ENCODE results near the gene TRAPPC3. TPM values are rescaled to one million over a fixed set of nuclear protein-coding genes. Genes with fewer than 3 reads are reported as not detected.

TRAPPC3 gene
- total and polyA plus RNA-seq, 5 experiments from 2014 or later = 44.6 to 115 (median 99.9) TPM

GRCh38 chr1:36156329-36157114 is 7.2 kb upstream of the TRAPPC3 start:
- POLR2A ChIA-PET = interaction anchor here (0.6 to 10.1 kb wide), 13 partner anchors 8 to 256 kb away, joined by 3 to 227 read pairs (median 4); partner anchors contain the start of genes STK40 and THRAP3
- H3K9me3 Mint-ChIP-seq = no peaks in the 10 kb centered on the region
- H3K27ac Mint-ChIP-seq = peak overlapping the region; percentile 90 to 97 (median 94)
- peak in 8 of 10 donors; percentile 39 to 75 (median 52) for DNase-seq
- H3K36me3 Mint-ChIP-seq = peaks cover 0 to 2% (median 0%) of the 10 kb centered on the region in 3 donors
- H3K27me3 Mint-ChIP-seq = no peaks in the 10 kb centered on the region
- H3K4me1 Mint-ChIP-seq = peaks cover 43 to 80% (median 75%) of the 10 kb centered on the region in 4 donors
- ATAC-seq = peak in 1 of 2 donors; percentile 9
- peak overlapping the region; percentile 85 to 95 (median 92) for H3K4me3 Mint-ChIP-seq

GRCh38 chr1:36155408-36156328 is 6.4 kb upstream of the TRAPPC3 start, which contains the start of gene MAP7D1:
MAP7D1 (plus strand) TSS chr1:36156160; CDS start chr1:36156418, 258 bp downstream.
- Mint-ChIP-seq H3K27ac (peak within 1 kb of the TSS; percentile 93 to 99 (median 95)), H3K36me3 (peaks cover 0 to 2% (median 0%) of the 10 kb centered on the region in 3 donors), H3K9me3 (no peaks in the 10 kb centered on the region), H3K27me3 (no peaks in the 10 kb centered on the region), H3K4me3 (peak within 1 kb of the TSS; percentile 85 to 95 (median 93)), H3K4me1 (peaks cover 41 to 83% (median 75%) of the 10 kb centered on the region in 4 donors)
- DNase-seq (peak; percentile 75 to 98 (median 82)), ATAC-seq (peak; percentile 68 to 79)
- POLR2A ChIA-PET = interaction anchor here (0.6 to 10.1 kb wide), 13 partner anchors 8 to 257 kb away, joined by 3 to 227 read pairs (median 5); partner anchors contain the start of genes STK40 and THRAP3

- H3K4me3 Mint-ChIP-seq = peak overlapping the region; percentile 73 to 95 (median 87)
- peak overlapping the region; percentile 90 to 99 (median 94) for H3K27ac Mint-ChIP-seq
- H3K36me3 Mint-ChIP-seq = peaks cover 0 to 2% (median 0%) of the 10 kb centered on the region in 3 donors
- peaks cover 41 to 83% (median 75%) of the 10 kb centered on the region in 4 donors for H3K4me1 Mint-ChIP-seq
- H3K27me3 Mint-ChIP-seq = no peaks in the 10 kb centered on the region
- ATAC-seq (no peak), DNase-seq (no peak)
- POLR2A ChIA-PET = interaction anchor here (0.5 to 10.1 kb wide), 9 partner anchors 8 to 241 kb away, joined by 3 to 227 read pairs (median 5); partner anchors contain the start of gene THRAP3
- no peaks in the 10 kb centered on the region for H3K9me3 Mint-ChIP-seq
Observed at GRCh38 chr1:36154765-36155407, 5.6 kb upstream of the TRAPPC3 start.

- Mint-ChIP-seq H3K36me3 (peaks cover 0 to 2% (median 0%) of the 10 kb centered on the region in 3 donors), H3K4me1 (peaks cover 39 to 83% (median 74%) of the 10 kb centered on the region in 4 donors), H3K27me3 (no peaks in the 10 kb centered on the region), H3K9me3 (no peaks in the 10 kb centered on the region), H3K27ac (peak overlapping the region; percentile 90 to 99 (median 94)), H3K4me3 (peak overlapping the region; percentile 73 to 95 (median 87))
- ATAC-seq = no peak
- no peak for DNase-seq
- POLR2A ChIA-PET = interaction anchor here (1.5 to 10.1 kb wide), 5 partner anchors 9 to 69 kb away, joined by 4 to 227 read pairs (median 12); partner anchors contain the start of gene THRAP3
Observed at GRCh38 chr1:36154335-36154734, 5.0 kb upstream of the TRAPPC3 start.

- H3K36me3 Mint-ChIP-seq = peaks cover 0 to 2% (median 0%) of the 10 kb centered on the region in 3 donors
- H3K4me1 Mint-ChIP-seq = peaks cover 36 to 80% (median 76%) of the 10 kb centered on the region in 4 donors
- ATAC-seq = no peak
- H3K4me3 Mint-ChIP-seq = peak overlapping the region in 9 of 10 donors; percentile 27 to 95 (median 62)
- POLR2A ChIA-PET = interaction anchor here (0.6 to 10.1 kb wide), 4 partner anchors 8 to 213 kb away, joined by 4 to 227 read pairs (median 90); no protein-coding TSS in a partner anchor
- H3K27ac Mint-ChIP-seq = peak overlapping the region; percentile 89 to 99 (median 94)
- no peaks in the 10 kb centered on the region for H3K27me3 Mint-ChIP-seq
- H3K9me3 Mint-ChIP-seq = no peaks in the 10 kb centered on the region
- no peak for DNase-seq
Observed at GRCh38 chr1:36153476-36153875, 4.2 kb upstream of the TRAPPC3 start.

- peak; percentile 29 to 76 (median 55) for DNase-seq
- Mint-ChIP-seq H3K36me3 (peaks cover 0 to 1% (median 0%) of the 10 kb centered on the region in 3 donors), H3K27me3 (no peaks in the 10 kb centered on the region), H3K9me3 (no peaks in the 10 kb centered on the region), H3K4me1 (peaks cover 32 to 79% (median 79%) of the 10 kb centered on the region in 4 donors), H3K27ac (peak overlapping the region; percentile 90 to 99 (median 95)), H3K4me3 (peak overlapping the region; percentile 59 to 95 (median 78))
- no peak for ATAC-seq
- POLR2A ChIA-PET = interaction anchor here (1.6 to 10.1 kb wide), 5 partner anchors 10 to 155 kb away, joined by 4 to 227 read pairs (median 9); partner anchors contain the start of genes SH3D21 and THRAP3
Observed at GRCh38 chr1:36151845-36152203, 2.5 kb upstream of the TRAPPC3 start.

- H3K27ac Mint-ChIP-seq = peak overlapping the region; percentile 95 to 100 (median 99)
- DNase-seq (no peak), ATAC-seq (no peak)
- peaks cover 33 to 85% (median 82%) of the 10 kb centered on the region in 4 donors for H3K4me1 Mint-ChIP-seq
- H3K36me3 Mint-ChIP-seq = peaks cover 0 to 3% (median 0%) of the 10 kb centered on the region in 3 donors
- POLR2A ChIA-PET = interaction anchor here (1.1 to 10.1 kb wide), 6 partner anchors 10 to 156 kb away, joined by 3 to 227 read pairs (median 8); partner anchors contain the start of genes SH3D21 and THRAP3
- peak overlapping the region; percentile 60 to 100 (median 98) for H3K4me3 Mint-ChIP-seq
- no peaks in the 10 kb centered on the region for H3K27me3 Mint-ChIP-seq
- H3K9me3 Mint-ChIP-seq = no peaks in the 10 kb centered on the region
Observed at GRCh38 chr1:36151134-36151844, 2.0 kb upstream of the TRAPPC3 start.

- peaks cover 0 to 3% (median 0%) of the 10 kb centered on the region in 3 donors for H3K36me3 Mint-ChIP-seq
- H3K4me1 Mint-ChIP-seq = peaks cover 33 to 84% (median 81%) of the 10 kb centered on the region in 4 donors
- H3K4me3 Mint-ChIP-seq = peak overlapping the region; percentile 93 to 100 (median 98)
- peak overlapping the region; percentile 94 to 100 (median 99) for H3K27ac Mint-ChIP-seq
- H3K9me3 Mint-ChIP-seq = no peaks in the 10 kb centered on the region
- POLR2A ChIA-PET = interaction anchor here (0.6 to 10.1 kb wide), 14 partner anchors 11 to 236 kb away, joined by 3 to 227 read pairs (median 6); partner anchors contain the start of genes AGO3, SH3D21 and THRAP3
- peak; percentile 29 to 81 (median 40) for DNase-seq
- no peaks in the 10 kb centered on the region for H3K27me3 Mint-ChIP-seq
- peak in 1 of 2 donors; percentile 29 for ATAC-seq
Observed at GRCh38 chr1:36150296-36151133, 1.2 kb upstream of the TRAPPC3 start.

- POLR2A ChIA-PET = interaction anchor here (0.6 to 10.1 kb wide), 16 partner anchors 12 to 237 kb away, joined by 3 to 227 read pairs (median 6); partner anchors contain the start of genes ADPRS, AGO3, SH3D21 and THRAP3
- H3K4me1 Mint-ChIP-seq = peaks cover 33 to 82% (median 77%) of the 10 kb centered on the region in 4 donors
Observed at GRCh38 chr1:36149973-36150295, 648 bp upstream of the TRAPPC3 start.

GRCh38 chr1:36148821-36149236 is 457 bp downstream of the TRAPPC3 start:
- H3K4me3 Mint-ChIP-seq = peak overlapping the region; percentile 93 to 100 (median 98)
- H3K27ac Mint-ChIP-seq = peak overlapping the region; percentile 94 to 100 (median 99)
- POLR2A ChIA-PET = interaction anchor here (0.6 to 10.1 kb wide), 20 partner anchors 9 to 220 kb away, joined by 3 to 227 read pairs (median 4); partner anchors contain the start of genes ADPRS, AGO3 and THRAP3
- no peaks in the 10 kb centered on the region for H3K27me3 Mint-ChIP-seq
- no peak for ATAC-seq
- H3K4me1 Mint-ChIP-seq = peaks cover 26 to 79% (median 70%) of the 10 kb centered on the region in 4 donors
- no peak for DNase-seq
- H3K9me3 Mint-ChIP-seq = no peaks in the 10 kb centered on the region
- H3K36me3 Mint-ChIP-seq = peaks cover 0 to 3% (median 0%) of the 10 kb centered on the region in 3 donors

More at GRCh38 chr1:36149973-36150295, 648 bp upstream of the TRAPPC3 start:
- ATAC-seq = no peak
- peak overlapping the region; percentile 93 to 100 (median 98) for H3K4me3 Mint-ChIP-seq
- H3K27me3 Mint-ChIP-seq = no peaks in the 10 kb centered on the region
- H3K36me3 Mint-ChIP-seq = peaks cover 0 to 3% (median 0%) of the 10 kb centered on the region in 3 donors
- DNase-seq = no peak
- no peaks in the 10 kb centered on the region for H3K9me3 Mint-ChIP-seq
- peak overlapping the region; percentile 94 to 100 (median 99) for H3K27ac Mint-ChIP-seq

Measured in naive thymus-derived CD8-positive, alpha-beta T cell (primary cell).